Mesothelial cell of epicardium (in vitro differentiated cells): ENCODE data around the gene VRK3. TPM values are rescaled to one million over a fixed set of nuclear protein-coding genes. Genes with fewer than 3 reads are reported as not detected.
"Not testable (repeated sequence)": the region's sequence is repeated elsewhere in the genome, so short reads cannot be mapped to it uniquely, and the experiment has no call there.

Experiments
- DNase-seq, 2 experiments: peaks; one replicate each; pipeline ENCODE4 v3.0.0; 2021; ENCODE audit warnings: low spot score in 2 of 2; ENCODE audit not compliant: unreplicated experiment in 2 of 2
- H3K27ac Mint-ChIP-seq: 2 replicates; pipeline ENCODE4 v1.8.0; 2021; ENCODE audit warnings: mixed read lengths
- H3K27me3 Mint-ChIP-seq: 2 replicates; pipeline ENCODE4 v1.8.0; 2021; ENCODE audit warnings: low read depth, mixed read lengths
- H3K36me3 Mint-ChIP-seq: 2 replicates; pipeline ENCODE4 v1.8.0; 2021; ENCODE audit warnings: mixed read lengths
- H3K4me1 Mint-ChIP-seq: 2 replicates; pipeline ENCODE4 v1.8.0; 2021; ENCODE audit warnings: mixed read lengths
- H3K4me3 Mint-ChIP-seq: 2 replicates; pipeline ENCODE4 v1.8.0; 2021; ENCODE audit warnings: mild to moderate bottlenecking, moderate library complexity, mixed read lengths
- H3K9me3 Mint-ChIP-seq: 2 replicates; pipeline ENCODE4 v1.8.0; 2021; ENCODE audit warnings: mixed read lengths
- total RNA-seq: library from RNA; stranded (reverse); gene quantifications from 3 replicates; pipeline ENCODE4 v1.2.1, GENCODE V29; 2021
- TF ChIP-seq, protein P1 (sequence below): fragments of 200-600 bp; sonication (generic); IDR thresholded peaks from one replicate; pipeline ENCODE4 v1.5.0; 2021; ENCODE audit warnings: antibody characterized with exemption; ENCODE audit not compliant: unreplicated experiment

The VRK3 gene
- total RNA-seq, 1 donor from 2014 or later: 40.1 TPM

- Mint-ChIP-seq H3K9me3 (peaks cover 42% of the 10 kb centered on the region), H3K27me3 (no peaks in the 10 kb centered on the region), H3K27ac (no peak overlapping the region), H3K4me1 (no peaks in the 10 kb centered on the region), H3K4me3 (no peak overlapping the region), H3K36me3 (no peaks in the 10 kb centered on the region)
- TF ChIP-seq, protein P1, sequence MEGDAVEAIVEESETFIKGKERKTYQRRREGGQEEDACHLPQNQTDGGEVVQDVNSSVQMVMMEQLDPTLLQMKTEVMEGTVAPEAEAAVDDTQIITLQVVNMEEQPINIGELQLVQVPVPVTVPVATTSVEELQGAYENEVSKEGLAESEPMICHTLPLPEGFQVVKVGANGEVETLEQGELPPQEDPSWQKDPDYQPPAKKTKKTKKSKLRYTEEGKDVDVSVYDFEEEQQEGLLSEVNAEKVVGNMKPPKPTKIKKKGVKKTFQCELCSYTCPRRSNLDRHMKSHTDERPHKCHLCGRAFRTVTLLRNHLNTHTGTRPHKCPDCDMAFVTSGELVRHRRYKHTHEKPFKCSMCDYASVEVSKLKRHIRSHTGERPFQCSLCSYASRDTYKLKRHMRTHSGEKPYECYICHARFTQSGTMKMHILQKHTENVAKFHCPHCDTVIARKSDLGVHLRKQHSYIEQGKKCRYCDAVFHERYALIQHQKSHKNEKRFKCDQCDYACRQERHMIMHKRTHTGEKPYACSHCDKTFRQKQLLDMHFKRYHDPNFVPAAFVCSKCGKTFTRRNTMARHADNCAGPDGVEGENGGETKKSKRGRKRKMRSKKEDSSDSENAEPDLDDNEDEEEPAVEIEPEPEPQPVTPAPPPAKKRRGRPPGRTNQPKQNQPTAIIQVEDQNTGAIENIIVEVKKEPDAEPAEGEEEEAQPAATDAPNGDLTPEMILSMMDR: no peak
- no peak for DNase-seq
Observed at GRCh38 chr19:50059045-50059444, 33.9 kb upstream of the VRK3 start.

- Mint-ChIP-seq H3K27ac (no peak overlapping the region), H3K4me3 (no peak overlapping the region), H3K4me1 (no peaks in the 10 kb centered on the region), H3K36me3 (no peaks in the 10 kb centered on the region), H3K27me3 (no peaks in the 10 kb centered on the region), H3K9me3 (peaks cover 44% of the 10 kb centered on the region)
- DNase-seq: no peak
- TF ChIP-seq, protein P1: no peak
Observed at GRCh38 chr19:50058425-50058824, 33.3 kb upstream of the VRK3 start.

DNA sequence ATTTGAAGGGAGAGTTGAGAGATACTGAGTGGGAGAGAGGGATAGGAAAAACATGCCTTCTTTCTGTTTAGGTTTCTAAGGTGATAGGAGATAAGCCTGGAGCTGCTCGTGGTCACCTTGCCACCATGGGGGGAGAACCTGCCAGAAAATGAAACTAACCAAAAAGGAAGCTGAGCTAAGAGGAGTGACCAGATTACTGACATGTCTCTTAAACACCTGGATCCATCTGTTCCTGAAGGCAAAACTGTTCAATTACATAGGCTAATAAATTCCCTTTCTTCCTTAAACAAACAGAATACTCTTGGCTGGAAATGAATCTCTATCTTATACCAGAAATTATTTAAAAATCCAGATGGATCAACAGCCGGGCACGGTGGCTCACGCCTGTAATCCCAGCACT, 27.9 kb upstream of the VRK3 start:
- TF ChIP-seq, protein P1: no peak
- H3K4me1 Mint-ChIP-seq: peaks cover 5% of the 10 kb centered on the region
- H3K9me3 Mint-ChIP-seq: peaks cover 25% of the 10 kb centered on the region
- DNase-seq: no peak
- H3K27me3 Mint-ChIP-seq: peaks cover 2% of the 10 kb centered on the region
- H3K36me3 Mint-ChIP-seq: peaks cover 8% of the 10 kb centered on the region
- no peak overlapping the region for H3K27ac Mint-ChIP-seq
- H3K4me3 Mint-ChIP-seq: no peak overlapping the region

- TF ChIP-seq, protein P1: no peak
- Mint-ChIP-seq H3K4me1 (peaks cover 5% of the 10 kb centered on the region), H3K27me3 (peaks cover 2% of the 10 kb centered on the region), H3K27ac (no peak overlapping the region), H3K9me3 (peaks cover 32% of the 10 kb centered on the region), H3K4me3 (no peak overlapping the region), H3K36me3 (peaks cover 20% of the 10 kb centered on the region)
- DNase-seq: no peak
Observed at GRCh38 chr19:50051964-50052363, 26.8 kb upstream of the VRK3 start.

DNA sequence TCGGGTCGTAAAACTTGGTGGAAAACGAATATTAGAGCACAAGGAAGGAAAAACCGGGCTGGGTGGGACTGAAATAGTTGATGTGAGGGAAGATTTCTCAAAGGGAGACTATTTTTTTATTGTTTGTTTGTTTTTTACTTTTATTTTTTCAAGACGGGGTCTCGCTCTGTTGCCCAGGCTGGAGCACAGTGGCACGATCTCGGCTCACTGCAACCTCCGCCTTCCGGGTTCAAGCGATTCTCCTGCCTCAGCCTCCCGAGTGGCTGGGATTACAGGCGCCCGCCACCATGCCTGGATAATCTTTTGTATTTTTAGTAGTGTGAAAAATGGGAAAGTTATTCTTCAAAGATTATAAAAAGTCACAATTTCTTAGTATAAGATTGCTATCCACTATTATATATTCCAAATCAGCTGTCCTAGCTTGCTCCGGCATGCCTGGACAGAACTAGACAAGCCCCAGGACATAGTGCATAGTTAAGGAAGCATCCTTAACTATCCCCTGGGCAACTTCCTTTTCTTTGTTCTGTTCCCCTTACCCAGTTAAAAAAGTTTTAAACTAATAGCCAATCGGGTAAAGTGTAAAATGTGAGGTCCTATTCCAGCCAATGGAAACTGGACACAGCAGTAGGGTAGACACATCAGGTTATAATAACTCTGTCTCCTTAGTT, 26.2 kb upstream of the VRK3 start:
- H3K36me3 Mint-ChIP-seq: peaks cover 26% of the 10 kb centered on the region
- H3K4me1 Mint-ChIP-seq, DNase-seq, H3K27me3 Mint-ChIP-seq: not testable (repeated sequence)
- peak overlapping the region; percentile 68 for H3K4me3 Mint-ChIP-seq
- peak overlapping the region; percentile 14 for H3K27ac Mint-ChIP-seq
- peaks cover 35% of the 10 kb centered on the region for H3K9me3 Mint-ChIP-seq

- peak overlapping the region; percentile 68 for H3K4me3 Mint-ChIP-seq
- H3K4me1 Mint-ChIP-seq: peaks cover 5% of the 10 kb centered on the region
- H3K27me3 Mint-ChIP-seq: peaks cover 2% of the 10 kb centered on the region
- H3K36me3 Mint-ChIP-seq: peaks cover 33% of the 10 kb centered on the region
- peak overlapping the region; percentile 14 for H3K27ac Mint-ChIP-seq
- peak in 1 of 2 experiments; percentile 44 for DNase-seq
- peaks cover 39% of the 10 kb centered on the region for H3K9me3 Mint-ChIP-seq
- TF ChIP-seq, protein P1: no peak
Observed at GRCh38 chr19:50050406-50051227, 25.4 kb upstream of the VRK3 start.
